Measurements from ENCODE around the gene DMC1.

The DMC1 gene

DNA sequence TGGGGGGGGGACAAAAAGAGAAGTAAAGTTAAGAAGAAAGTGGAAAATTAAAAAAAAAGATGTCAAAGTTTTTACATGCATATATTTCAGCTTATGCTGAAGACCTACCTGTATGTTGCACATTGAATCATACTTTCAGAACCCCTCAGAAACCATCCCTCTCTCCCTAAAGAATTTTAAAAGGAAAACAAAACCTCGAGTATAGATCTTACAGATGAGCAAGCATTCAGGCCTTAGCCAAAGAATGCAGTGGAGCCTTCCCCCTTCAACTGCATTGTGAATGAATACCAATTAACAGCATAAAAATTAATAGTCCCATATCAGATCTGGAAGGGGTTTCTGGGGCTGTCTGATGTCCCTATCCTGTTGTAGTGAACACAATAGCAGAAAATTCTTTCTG is 85.7 kb downstream of the DMC1 start:
- Histone ChIP-seq H3K4me3 (ENCODE audit: low read depth, low read length) (no peak overlapping the region), H3K27me3 (ENCODE audit: insufficient read depth, low read depth, severe bottlenecking) (no peaks in the 10 kb centered on the region), H3K36me3 (peaks cover 96% of the 10 kb centered on the region), H3K27ac (no peak overlapping the region), H3K9me3 (ENCODE audit: severe bottlenecking) (no peaks in the 10 kb centered on the region)
- no peak for DNase-seq
- TF ChIP-seq, protein P1, sequence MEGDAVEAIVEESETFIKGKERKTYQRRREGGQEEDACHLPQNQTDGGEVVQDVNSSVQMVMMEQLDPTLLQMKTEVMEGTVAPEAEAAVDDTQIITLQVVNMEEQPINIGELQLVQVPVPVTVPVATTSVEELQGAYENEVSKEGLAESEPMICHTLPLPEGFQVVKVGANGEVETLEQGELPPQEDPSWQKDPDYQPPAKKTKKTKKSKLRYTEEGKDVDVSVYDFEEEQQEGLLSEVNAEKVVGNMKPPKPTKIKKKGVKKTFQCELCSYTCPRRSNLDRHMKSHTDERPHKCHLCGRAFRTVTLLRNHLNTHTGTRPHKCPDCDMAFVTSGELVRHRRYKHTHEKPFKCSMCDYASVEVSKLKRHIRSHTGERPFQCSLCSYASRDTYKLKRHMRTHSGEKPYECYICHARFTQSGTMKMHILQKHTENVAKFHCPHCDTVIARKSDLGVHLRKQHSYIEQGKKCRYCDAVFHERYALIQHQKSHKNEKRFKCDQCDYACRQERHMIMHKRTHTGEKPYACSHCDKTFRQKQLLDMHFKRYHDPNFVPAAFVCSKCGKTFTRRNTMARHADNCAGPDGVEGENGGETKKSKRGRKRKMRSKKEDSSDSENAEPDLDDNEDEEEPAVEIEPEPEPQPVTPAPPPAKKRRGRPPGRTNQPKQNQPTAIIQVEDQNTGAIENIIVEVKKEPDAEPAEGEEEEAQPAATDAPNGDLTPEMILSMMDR (IDR thresholded peaks at IDR 0.05; ENCODE audit: low read depth, low read length), result no peak

DNA sequence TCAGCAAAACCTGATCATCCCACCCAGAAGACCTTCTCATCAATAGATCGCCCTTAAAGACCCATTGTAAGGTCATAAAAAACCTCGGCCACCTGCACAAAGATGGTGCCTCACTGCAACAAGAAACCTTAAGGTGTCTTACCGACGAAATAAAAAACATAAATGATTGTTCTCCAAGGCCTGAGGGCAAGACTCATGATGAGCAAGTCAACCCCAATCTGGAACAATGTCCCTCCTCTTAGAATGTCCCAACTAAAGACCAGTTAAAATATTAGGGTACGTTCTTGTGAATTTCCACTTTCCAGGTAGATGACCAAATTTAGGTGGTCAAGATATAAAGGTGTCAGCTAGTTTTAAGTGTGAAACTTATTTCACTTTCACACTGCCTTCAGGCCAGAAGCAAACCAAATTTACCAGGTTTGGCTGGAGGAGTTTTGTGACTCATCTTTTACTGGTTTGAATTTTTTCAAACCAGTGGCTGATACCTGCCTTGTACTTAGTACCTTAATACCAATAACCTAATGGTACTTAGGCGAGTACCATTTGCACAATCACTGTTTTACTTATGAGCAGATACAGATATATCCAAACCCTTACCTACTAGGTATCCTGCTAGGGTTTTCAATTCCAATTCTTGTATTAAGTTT is 87.2 kb downstream of the DMC1 start:
- no peaks in the 10 kb centered on the region for H3K9me3 ChIP-seq (ENCODE audit: severe bottlenecking)
- no peaks in the 10 kb centered on the region for H3K27me3 ChIP-seq (ENCODE audit: insufficient read depth, low read depth, severe bottlenecking)
- H3K36me3 ChIP-seq, result peaks cover 82% of the 10 kb centered on the region
- DNase-seq, result no peak
- TF ChIP-seq, protein P1 (IDR thresholded peaks at IDR 0.05; ENCODE audit: low read depth, low read length), result no peak
- H3K4me3 ChIP-seq (ENCODE audit: low read depth, low read length), result no peak overlapping the region
- H3K27ac ChIP-seq, result no peak overlapping the region

DNA sequence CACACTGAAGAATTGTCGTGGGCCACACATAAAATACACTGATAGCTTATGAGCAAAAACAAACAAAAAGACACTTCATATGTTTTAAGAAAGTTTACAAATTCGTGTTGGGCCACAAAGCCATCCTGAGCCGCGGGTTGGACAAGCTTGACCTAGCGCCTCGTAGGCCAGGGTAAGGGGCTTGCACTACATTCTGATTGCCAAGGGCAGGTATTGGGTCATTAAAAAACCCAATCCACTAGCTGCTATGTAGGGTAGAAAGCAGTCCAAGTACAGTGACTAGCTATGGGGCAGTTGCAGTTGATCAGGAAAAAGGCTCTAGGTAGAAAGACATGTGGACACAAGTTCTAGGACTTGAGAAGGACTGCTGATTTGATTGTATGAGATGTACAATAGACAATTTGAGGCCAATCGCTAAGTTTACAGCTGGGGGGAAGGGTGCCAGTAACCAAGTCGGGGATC is 88.1 kb downstream of the DMC1 start:
- no peaks in the 10 kb centered on the region for H3K9me3 ChIP-seq (ENCODE audit: severe bottlenecking)
- no peak overlapping the region for H3K27ac ChIP-seq
- TF ChIP-seq, protein P1 (IDR thresholded peaks at IDR 0.05; ENCODE audit: low read depth, low read length), result no peak
- H3K27me3 ChIP-seq (ENCODE audit: insufficient read depth, low read depth, severe bottlenecking), result no peaks in the 10 kb centered on the region
- peaks cover 74% of the 10 kb centered on the region for H3K36me3 ChIP-seq
- H3K4me3 ChIP-seq (ENCODE audit: low read depth, low read length), result no peak overlapping the region
- DNase-seq, result no peak

DNA sequence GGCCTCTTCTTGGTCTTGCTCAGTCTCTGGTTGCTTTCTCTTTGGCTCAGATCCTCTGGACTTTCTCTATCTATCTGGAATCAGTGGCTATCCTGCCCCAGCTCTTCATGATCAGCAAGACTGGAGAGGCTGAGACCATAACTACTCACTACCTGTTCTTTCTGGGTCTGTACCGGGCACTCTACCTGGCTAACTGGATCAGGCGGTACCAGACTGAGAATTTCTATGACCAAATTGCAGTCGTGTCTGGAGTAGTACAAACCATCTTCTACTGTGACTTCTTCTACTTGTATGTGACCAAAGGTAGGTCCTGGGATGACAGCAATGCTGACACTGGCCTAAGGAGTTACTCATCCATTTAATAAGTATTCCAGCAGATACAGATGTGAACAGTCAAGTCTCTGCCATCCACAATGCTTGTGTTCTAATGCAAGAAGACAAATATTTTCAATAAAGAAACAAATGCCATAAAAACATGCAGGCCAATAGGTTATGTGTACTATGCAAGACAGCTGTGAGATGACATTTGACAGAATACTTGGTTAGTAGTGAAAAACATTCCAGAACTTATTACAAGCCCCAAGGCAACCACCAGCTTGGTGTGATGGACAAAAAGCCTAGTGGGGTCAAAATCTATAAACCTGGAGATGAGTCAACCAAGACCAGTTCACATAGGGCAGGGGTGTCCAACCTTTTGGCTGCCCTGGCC is 88.7 kb downstream of the DMC1 start:
- H3K4me3 ChIP-seq (ENCODE audit: low read depth, low read length), result no peak overlapping the region
- H3K27ac ChIP-seq, result no peak overlapping the region
- TF ChIP-seq, protein P1 (IDR thresholded peaks at IDR 0.05; ENCODE audit: low read depth, low read length), result no peak
- peaks cover 68% of the 10 kb centered on the region for H3K36me3 ChIP-seq
- no peak for DNase-seq
- H3K27me3 ChIP-seq (ENCODE audit: insufficient read depth, low read depth, severe bottlenecking), result no peaks in the 10 kb centered on the region
- H3K9me3 ChIP-seq (ENCODE audit: severe bottlenecking), result no peaks in the 10 kb centered on the region

DNA sequence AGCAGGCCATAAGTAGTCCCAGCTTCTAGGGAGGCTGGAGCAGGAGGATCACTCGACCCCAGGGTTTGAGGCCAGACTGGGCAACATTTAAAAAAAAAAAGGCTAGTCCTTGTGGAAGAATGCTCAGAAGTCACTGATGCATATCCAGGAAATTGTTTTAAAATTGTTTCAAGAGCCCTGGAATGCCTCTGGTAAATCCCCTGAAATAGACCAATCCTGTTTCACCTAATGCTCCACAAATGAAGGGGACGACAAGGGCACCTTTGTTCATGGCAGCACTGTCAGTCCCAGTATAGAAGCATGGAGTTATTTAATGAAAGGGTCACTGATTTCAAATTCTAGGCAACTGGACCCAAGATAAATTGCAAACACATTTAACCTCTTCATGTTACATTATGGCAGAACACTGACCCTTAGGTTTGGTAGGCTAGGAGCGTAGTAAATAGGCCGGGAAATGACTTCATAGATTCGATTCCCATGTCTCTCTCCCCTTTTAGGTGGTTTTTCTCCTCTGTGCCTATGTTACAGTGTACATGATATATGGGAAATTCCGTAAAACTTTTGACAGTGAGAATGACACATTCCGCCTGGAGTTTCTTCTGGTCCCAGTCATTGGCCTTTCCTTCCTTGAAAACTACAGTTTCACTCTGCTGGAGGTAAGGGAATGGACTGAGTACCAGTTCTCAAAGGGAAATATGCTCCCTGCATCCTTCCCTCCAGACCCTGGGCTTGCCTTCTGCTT is 90.7 kb downstream of the DMC1 start:
- H3K4me3 ChIP-seq (ENCODE audit: low read depth, low read length), result no peak overlapping the region
- peaks cover 51% of the 10 kb centered on the region for H3K36me3 ChIP-seq
- TF ChIP-seq, protein P1 (IDR thresholded peaks at IDR 0.05; ENCODE audit: low read depth, low read length), result no peak
- no peak overlapping the region for H3K27ac ChIP-seq
- H3K27me3 ChIP-seq (ENCODE audit: insufficient read depth, low read depth, severe bottlenecking), result no peaks in the 10 kb centered on the region
- no peaks in the 10 kb centered on the region for H3K9me3 ChIP-seq (ENCODE audit: severe bottlenecking)
- no peak for DNase-seq
